Activated CD8-positive, alpha-beta memory T cell treated with anti-CD3 and anti-CD28 coated beads, Interleukin-2, amount 50 U/mL, for 24 hours (primary cell): ENCODE results near the gene CYP4F2.
"Not testable (repeated sequence)": the region's sequence is repeated elsewhere in the genome, so short reads cannot be mapped to it uniquely, and the experiment has no call there.

Experiments used
- DNase-seq: peaks from one replicate; pipeline ENCODE4 v3.0.0-alpha.2; 2020; ENCODE audit errors: extremely low read depth

CYP4F2 gene

GRCh38 chr19:15900032-15900431 lies 2.2 kb upstream of the CYP4F2 start:
- not testable (repeated sequence) for DNase-seq

- not testable (repeated sequence) for DNase-seq
Measured at GRCh38 chr19:15899561-15899960, 1.7 kb upstream of the CYP4F2 start.

GRCh38 chr19:15897026-15897737 lies 692 bp downstream of the CYP4F2 start:
- DNase-seq, result no peak

GRCh38 chr19:15895876-15896430 lies 1.9 kb downstream of the CYP4F2 start:
- no peak for DNase-seq

GRCh38 chr19:15894359-15894758 lies 3.5 kb downstream of the CYP4F2 start:
- DNase-seq, result no peak

- no peak for DNase-seq
Measured at GRCh38 chr19:15893477-15893876, 4.4 kb downstream of the CYP4F2 start.

GRCh38 chr19:15892012-15892411 lies 5.9 kb downstream of the CYP4F2 start:
- no peak for DNase-seq

- no peak for DNase-seq
Measured at GRCh38 chr19:15891434-15891833, 6.4 kb downstream of the CYP4F2 start.

- DNase-seq, result not testable (repeated sequence)
Measured at GRCh38 chr19:15889339-15889738, 8.5 kb downstream of the CYP4F2 start.

- DNase-seq, result no peak
Measured at GRCh38 chr19:15885919-15886318, 12.0 kb downstream of the CYP4F2 start.

GRCh38 chr19:15885167-15885566 lies 12.7 kb downstream of the CYP4F2 start:
- DNase-seq, result no peak

- not testable (repeated sequence) for DNase-seq
Measured at GRCh38 chr19:15883329-15883728, 14.5 kb downstream of the CYP4F2 start.

GRCh38 chr19:15874821-15875474 lies 22.9 kb downstream of the CYP4F2 start:
- DNase-seq, result no peak

- DNase-seq, result not testable (repeated sequence)
Measured at GRCh38 chr19:15873771-15874170, 24.1 kb downstream of the CYP4F2 start.

- DNase-seq, result no peak
Measured at GRCh38 chr19:15871570-15871969, 26.3 kb downstream of the CYP4F2 start.

GRCh38 chr19:15869873-15870272 lies 28.0 kb downstream of the CYP4F2 start:
- no peak for DNase-seq

GRCh38 chr19:15869109-15869555 lies 28.7 kb downstream of the CYP4F2 start:
- peak; percentile 13 for DNase-seq

GRCh38 chr19:15866636-15867035 lies 31.2 kb downstream of the CYP4F2 start:
- DNase-seq, result no peak

GRCh38 chr19:15864824-15865223 lies 33.0 kb downstream of the CYP4F2 start:
- DNase-seq, result no peak

GRCh38 chr19:15863272-15863671 lies 34.6 kb downstream of the CYP4F2 start:
- DNase-seq, result no peak

- DNase-seq, result no peak
Measured at GRCh38 chr19:15862444-15862843, 35.4 kb downstream of the CYP4F2 start.

GRCh38 chr19:15860522-15860921 lies 37.4 kb downstream of the CYP4F2 start:
- DNase-seq, result no peak

GRCh38 chr19:15859187-15859586 lies 38.7 kb downstream of the CYP4F2 start:
- DNase-seq, result no peak
